HL-60 (cell line): ENCODE results near the gene SOX8.

Source experiments
- CTCF ChIP-seq: IDR thresholded peaks from one replicate; pipeline ENCODE4 v1.5.1; 2011; ENCODE audit warnings: low read length, control low read depth, inconsistent platforms; ENCODE audit not compliant: insufficient read depth
- GABPA ChIP-seq: IDR thresholded peaks from 2 replicates; pipeline ENCODE4 v1.6.1; 2012; ENCODE audit warnings: low read depth
- POLR2AphosphoS5 ChIP-seq: IDR thresholded peaks from 2 replicates; pipeline ENCODE4 v1.6.1; 2012; ENCODE audit warnings: low read depth
- TF ChIP-seq, protein P1 (sequence below): IDR thresholded peaks from 2 replicates; pipeline ENCODE4 v1.6.1; 2012; ENCODE audit warnings: low read depth; ENCODE audit not compliant: insufficient replicate concordance

GRCh38 chr16:1003391-1004347 lies 22.1 kb downstream of the SOX8 start:
- no peak for TF ChIP-seq CTCF
- no peak for TF ChIP-seq POLR2AphosphoS5
- TF ChIP-seq, protein P1, sequence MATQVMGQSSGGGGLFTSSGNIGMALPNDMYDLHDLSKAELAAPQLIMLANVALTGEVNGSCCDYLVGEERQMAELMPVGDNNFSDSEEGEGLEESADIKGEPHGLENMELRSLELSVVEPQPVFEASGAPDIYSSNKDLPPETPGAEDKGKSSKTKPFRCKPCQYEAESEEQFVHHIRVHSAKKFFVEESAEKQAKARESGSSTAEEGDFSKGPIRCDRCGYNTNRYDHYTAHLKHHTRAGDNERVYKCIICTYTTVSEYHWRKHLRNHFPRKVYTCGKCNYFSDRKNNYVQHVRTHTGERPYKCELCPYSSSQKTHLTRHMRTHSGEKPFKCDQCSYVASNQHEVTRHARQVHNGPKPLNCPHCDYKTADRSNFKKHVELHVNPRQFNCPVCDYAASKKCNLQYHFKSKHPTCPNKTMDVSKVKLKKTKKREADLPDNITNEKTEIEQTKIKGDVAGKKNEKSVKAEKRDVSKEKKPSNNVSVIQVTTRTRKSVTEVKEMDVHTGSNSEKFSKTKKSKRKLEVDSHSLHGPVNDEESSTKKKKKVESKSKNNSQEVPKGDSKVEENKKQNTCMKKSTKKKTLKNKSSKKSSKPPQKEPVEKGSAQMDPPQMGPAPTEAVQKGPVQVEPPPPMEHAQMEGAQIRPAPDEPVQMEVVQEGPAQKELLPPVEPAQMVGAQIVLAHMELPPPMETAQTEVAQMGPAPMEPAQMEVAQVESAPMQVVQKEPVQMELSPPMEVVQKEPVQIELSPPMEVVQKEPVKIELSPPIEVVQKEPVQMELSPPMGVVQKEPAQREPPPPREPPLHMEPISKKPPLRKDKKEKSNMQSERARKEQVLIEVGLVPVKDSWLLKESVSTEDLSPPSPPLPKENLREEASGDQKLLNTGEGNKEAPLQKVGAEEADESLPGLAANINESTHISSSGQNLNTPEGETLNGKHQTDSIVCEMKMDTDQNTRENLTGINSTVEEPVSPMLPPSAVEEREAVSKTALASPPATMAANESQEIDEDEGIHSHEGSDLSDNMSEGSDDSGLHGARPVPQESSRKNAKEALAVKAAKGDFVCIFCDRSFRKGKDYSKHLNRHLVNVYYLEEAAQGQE = no peak
- no peak for TF ChIP-seq GABPA
